H1 (cell line): ENCODE data around the gene PDE9A. TPM values are rescaled to one million over a fixed set of nuclear protein-coding genes. Genes with fewer than 3 reads are reported as not detected.

ENCODE experiments used
- CTCF ChIA-PET: fragments of 300-600 bp; sonication (Branson Sonifier 250); formaldehyde crosslinking; loops from one replicate; lab custom pipeline; 2021; ENCODE audit not compliant: partially characterized antibody; lab: Charles Lee
- POLR2A ChIA-PET: fragments of 300-600 bp; sonication (Branson Sonifier 250); formaldehyde crosslinking; loops from one replicate; lab custom pipeline; 2021; ENCODE audit warnings: inconsistent platforms; ENCODE audit not compliant: partially characterized antibody; lab: Charles Lee
- DNase-seq, 2 experiments: peaks; one replicate each; pipeline versions ENCODE4 v3.0.0 to v3.0.0-alpha.2; 2010 to 2022; ENCODE audit warnings: low spot score in 2 of 2, low read depth in 1 of 2, mixed read lengths in 1 of 2
- FAIRE-seq: peaks from 2 replicates; lab custom pipeline; 2011; peaks lifted over from hg19 to GRCh38; lab: Jason Lieb, UNC
- H2AFZ ChIP-seq: 2 replicates; pipeline ENCODE4 v1.8.1; 2012; ENCODE audit warnings: low read length, inconsistent platforms
- H2AK5ac ChIP-seq: 2 replicates; pipeline ENCODE4 v1.6.1; 2013; ENCODE audit warnings: low read depth, low read length
- H2BK120ac ChIP-seq: replicated peaks from 2 replicates; pipeline ENCODE3; 2013; ENCODE audit warnings: low read depth, low read length, inconsistent platforms
- H2BK12ac ChIP-seq: 2 replicates; pipeline ENCODE4 v1.6.1; 2013; ENCODE audit warnings: low read depth, low read length
- H2BK15ac ChIP-seq: 2 replicates; pipeline ENCODE4 v1.6.1; 2013; ENCODE audit warnings: low read length
- H2BK20ac ChIP-seq: 2 replicates; pipeline ENCODE4 v1.6.1; 2013; ENCODE audit warnings: low read length
- H2BK5ac ChIP-seq: 2 replicates; pipeline ENCODE4 v1.6.1; 2013; ENCODE audit warnings: low read depth, low read length
- H3K14ac ChIP-seq: 2 replicates; pipeline ENCODE4 v1.6.1; 2013; ENCODE audit warnings: inconsistent platforms; ENCODE audit not compliant: insufficient read length
- H3K18ac ChIP-seq: 2 replicates; pipeline ENCODE4 v1.6.1; 2013; ENCODE audit warnings: low read length; ENCODE audit errors: extremely low read depth
- H3K23ac ChIP-seq: 2 replicates; pipeline ENCODE4 v1.6.1; 2013; ENCODE audit warnings: inconsistent platforms; ENCODE audit not compliant: insufficient read length
- H3K23me2 ChIP-seq: 2 replicates; pipeline ENCODE4 v1.6.1; 2013; ENCODE audit warnings: low read depth, low read length
- H3K27ac ChIP-seq: 2 replicates; pipeline ENCODE4 v1.6.1; 2011; ENCODE audit warnings: low read depth, low read length, inconsistent platforms
- H3K27me3 ChIP-seq, 4 experiments: replicated peaks in 1 of 4; 1 replicate in 1 of 4; 2 replicates in 3 of 4; pipeline versions ENCODE4 v1.6.1 to v1.8.1; 2011 to 2013; ENCODE audit warnings: low read length in 3 of 4, mild to moderate bottlenecking in 3 of 4, inconsistent platforms in 2 of 4, mixed read lengths in 2 of 4, moderate library complexity in 1 of 4; ENCODE audit not compliant: control insufficient read depth in 3 of 4, insufficient read depth in 3 of 4; ENCODE audit errors: extremely low read depth in 1 of 4
- H3K36me3 ChIP-seq, 4 experiments: 2 replicates each; pipeline versions ENCODE4 v1.6.1 to v1.8.1; 2011 to 2013; ENCODE audit warnings: mild to moderate bottlenecking in 4 of 4, low read length in 3 of 4, moderate library complexity in 2 of 4, control low read depth in 1 of 4, inconsistent platforms in 1 of 4; ENCODE audit not compliant: insufficient read depth in 4 of 4, control insufficient read depth in 2 of 4
- H3K4ac ChIP-seq: replicated peaks from 2 replicates; pipeline ENCODE3; 2013; ENCODE audit warnings: low read length, low read depth, mixed read lengths, inconsistent platforms; ENCODE audit not compliant: insufficient read length
- H3K4me1 ChIP-seq, 4 experiments: replicated peaks in 1 of 4; 1 replicate in 1 of 4; 2 replicates in 3 of 4; pipeline versions ENCODE4 v1.6.1 to v1.8.1; 2011 to 2013; ENCODE audit warnings: low read length in 3 of 4, inconsistent platforms in 2 of 4, mixed read lengths in 1 of 4; ENCODE audit not compliant: insufficient read depth in 4 of 4, control insufficient read depth in 3 of 4
- H3K4me2 ChIP-seq, 2 experiments: 2 replicates each; pipeline versions ENCODE4 v1.6.1 to v1.8.1; 2011 to 2013; ENCODE audit warnings: low read depth in 2 of 2, low read length in 2 of 2, control low read depth in 1 of 2, inconsistent platforms in 1 of 2, mild to moderate bottlenecking in 1 of 2; ENCODE audit not compliant: insufficient read depth in 1 of 2
- H3K4me3 ChIP-seq, 4 experiments: fragments of 200-600, 300-600 bp in 1 of 4; sonication (generic), shearing (Covaris generic), sonication (Bioruptor Twin) in 1 of 4; 2 replicates each; pipeline versions ENCODE4 v1.5.1 to v1.8.1; 2011 to 2016; ENCODE audit warnings: low read length in 4 of 4, low read depth in 3 of 4, control low read depth in 2 of 4, inconsistent platforms in 2 of 4, mild to moderate bottlenecking in 2 of 4, mixed read lengths in 1 of 4, moderate library complexity in 1 of 4; ENCODE audit not compliant: insufficient read depth in 2 of 4; ENCODE audit errors: extremely low read depth in 1 of 4
- H3K56ac ChIP-seq: replicated peaks from 2 replicates; pipeline ENCODE3; 2013; ENCODE audit warnings: low read depth, mild to moderate bottlenecking, mixed read lengths, low read length, inconsistent platforms; ENCODE audit not compliant: insufficient read length
- H3K79me1 ChIP-seq: 2 replicates; pipeline ENCODE4 v1.6.1; 2013; ENCODE audit warnings: low read depth, low read length, control low read depth
- H3K79me2 ChIP-seq, 2 experiments: 2 replicates each; pipeline versions ENCODE4 v1.6.1 to v1.8.1; 2012 to 2013; ENCODE audit warnings: low read length in 2 of 2, mild to moderate bottlenecking in 2 of 2, inconsistent platforms in 1 of 2; ENCODE audit not compliant: insufficient read depth in 2 of 2, control insufficient read depth in 1 of 2
- H3K9ac ChIP-seq, 4 experiments: replicated peaks in 1 of 4; 1 replicate in 1 of 4; 2 replicates in 3 of 4; pipeline versions ENCODE4 v1.6.1 to v1.8.1; 2011 to 2013; ENCODE audit warnings: low read depth in 3 of 4, low read length in 3 of 4, control low read depth in 2 of 4, mild to moderate bottlenecking in 2 of 4, moderate library complexity in 2 of 4, inconsistent platforms in 1 of 4; ENCODE audit errors: extremely low read depth in 1 of 4
- H3K9me3 ChIP-seq, 2 experiments: 2 replicates each; pipeline versions ENCODE4 v1.6.1 to v1.8.1; 2012 to 2013; ENCODE audit warnings: mild to moderate bottlenecking in 2 of 2, moderate library complexity in 2 of 2, control low read depth in 1 of 2, inconsistent platforms in 1 of 2, low read depth in 1 of 2, low read length in 1 of 2, mixed read lengths in 1 of 2; ENCODE audit not compliant: insufficient read depth in 2 of 2
- H4K20me1 ChIP-seq, 2 experiments: replicated peaks in 1 of 2; 2 replicates each; pipeline versions ENCODE3 to v1.8.1; 2011 to 2013; ENCODE audit warnings: inconsistent platforms in 2 of 2, low read length in 2 of 2, mild to moderate bottlenecking in 1 of 2; ENCODE audit not compliant: insufficient read depth in 2 of 2, control insufficient read depth in 1 of 2
- H4K5ac ChIP-seq: 2 replicates; pipeline ENCODE4 v1.6.1; 2013; ENCODE audit warnings: low read length, low read depth, mixed read lengths, inconsistent platforms; ENCODE audit not compliant: insufficient read length
- H4K8ac ChIP-seq: 2 replicates; pipeline ENCODE4 v1.8.0; 2013; ENCODE audit warnings: mild to moderate bottlenecking, moderate library complexity, low read length, inconsistent platforms; ENCODE audit not compliant: insufficient read depth; ENCODE audit errors: extremely low read depth
- H4K91ac ChIP-seq: replicated peaks from 2 replicates; pipeline ENCODE3; 2013; ENCODE audit warnings: low read length, mixed read lengths, inconsistent platforms; ENCODE audit not compliant: insufficient read length
- CBX5 ChIP-seq: fragments of 300-800, 300-1000 bp; sonication (generic); IDR thresholded peaks from 2 replicates; pipeline ENCODE4 v1.7.1; 2016; ENCODE audit warnings: antibody characterized with exemption, low read length, low read depth
- CBX8 ChIP-seq: fragments of 300-800, 300-1000 bp; sonication (generic); IDR thresholded peaks from 2 replicates; pipeline ENCODE4 v1.7.1; 2016; ENCODE audit warnings: low read depth, low read length, borderline replicate concordance
- CHD2 ChIP-seq: IDR thresholded peaks from 2 replicates; pipeline ENCODE4 v1.6.1; 2012; ENCODE audit warnings: low read length, improper control_type of control experiment
- EP300 ChIP-seq, 2 experiments: IDR thresholded peaks; 1 replicate in 1 of 2; 2 replicates in 1 of 2; pipeline ENCODE4 v1.6.1; 2011 to 2012; ENCODE audit warnings: low read depth in 2 of 2, low read length in 2 of 2, mild to moderate bottlenecking in 2 of 2, borderline replicate concordance in 1 of 2, inconsistent platforms in 1 of 2, moderate library complexity in 1 of 2
- FOSL1 ChIP-seq: IDR thresholded peaks from 2 replicates; pipeline ENCODE4 v1.6.1; 2011; ENCODE audit warnings: mild to moderate bottlenecking, low read depth, low read length, moderate library complexity; ENCODE audit not compliant: insufficient read depth
- HDAC6 ChIP-seq: IDR thresholded peaks from one replicate; pipeline ENCODE4 v1.7.1; 2012; ENCODE audit warnings: low read depth, mild to moderate bottlenecking, inconsistent platforms, low read length, moderate library complexity
- JUN ChIP-seq: IDR thresholded peaks from 2 replicates; pipeline ENCODE4 v1.6.1; 2011; ENCODE audit warnings: low read depth, mild to moderate bottlenecking, improper control_type of control experiment, low read length
- RFX5 ChIP-seq: IDR thresholded peaks from 2 replicates; pipeline ENCODE4 v1.6.1; 2011; ENCODE audit warnings: low read depth, low read length, improper control_type of control experiment, borderline replicate concordance
- RNF2 ChIP-seq: fragments of 200-900, 300-1000 bp; sonication (generic); IDR thresholded peaks from 2 replicates; pipeline ENCODE4 v1.7.1; 2016; ENCODE audit warnings: borderline replicate concordance, low read depth, mild to moderate bottlenecking, antibody characterized with exemption, low read length; ENCODE audit not compliant: poor library complexity, severe bottlenecking; ENCODE audit errors: missing control alignments
- SAP30 ChIP-seq: fragments of 300-600 bp; sonication (generic); IDR thresholded peaks from 2 replicates; pipeline ENCODE4 v1.7.1; 2012; ENCODE audit warnings: low read length, moderate library complexity, mild to moderate bottlenecking, inconsistent platforms; ENCODE audit not compliant: insufficient read depth, insufficient replicate concordance
- TAF7 ChIP-seq: optimal IDR thresholded peaks from 2 replicates; pipeline ENCODE3; 2011; ENCODE audit warnings: low read depth, mild to moderate bottlenecking, inconsistent platforms, low read length, moderate library complexity, borderline replicate concordance
- TCF12 ChIP-seq: IDR thresholded peaks from 2 replicates; pipeline ENCODE4 v1.6.1; 2011; ENCODE audit warnings: low read depth, mild to moderate bottlenecking, low read length
- ZNF274 ChIP-seq: IDR thresholded peaks from 2 replicates; pipeline ENCODE4 v1.7.0; 2012; ENCODE audit warnings: low read length, borderline replicate concordance; ENCODE audit errors: extremely low read depth
- WGBS, 2 experiments: shearing (Covaris generic) in 1 of 2; methylation state at CpG; one replicate each; pipeline versions ENCODE4 v1.1.6 to v1.1.7; 2013 to 2015; ENCODE audit warnings: low lambda C conversion rate in 2 of 2, mixed read lengths in 2 of 2, inconsistent platforms in 1 of 2, low coverage in 1 of 2, missing lambda C conversion rate in 1 of 2; ENCODE audit not compliant: insufficient replicate concordance in 2 of 2, insufficient coverage in 1 of 2, insufficient read length in 1 of 2; ENCODE audit errors: extremely low coverage in 1 of 2, missing lambda C conversion rate in 1 of 2; 5-methylcytosine and 5-hydroxymethylcytosine counted together
- polyA plus RNA-seq, 7 experiments: library from polyadenylated mRNA; depleted of rRNA in 3 of 7; stranded (reverse) in 5 of 7; unstranded in 2 of 7; fragments of >200 nt in 5 of 7; fragments of 200-250 nt in 2 of 7; gene quantifications; 1 replicate in 5 of 7; 2 replicates in 1 of 7; 4 replicates in 1 of 7; pipeline versions ENCODE4 v1.2.1 to v1.2.3, GENCODE V29; 2011 to 2013; ENCODE audit warnings: missing spikeins in 2 of 7, mixed read lengths in 2 of 7
- total RNA-seq: library from RNA; stranded (reverse); fragmentation: NEBNext Ultra II Directional; extraction: Animal tissue kit (Norgen Biotek cat#: 25700); gene quantifications from 2 replicates; pipeline ENCODE4 v1.2.1, GENCODE V29; 2021

The PDE9A gene
- total and polyA plus RNA-seq, 2 of the 8 experiments (the other 6 are each of a cell fraction or from before 2014, with no cell fraction given), result 39.2 to 45.9 TPM

- H3K56ac ChIP-seq, result no peak overlapping the region
- H3K4me3 ChIP-seq, result no peak overlapping the region
- peak overlapping the region; percentile 39; the same call in 1 of the 2 replicates for H2AK5ac ChIP-seq
- H4K5ac ChIP-seq, result no peak overlapping the region
- H2BK120ac ChIP-seq, result no peak overlapping the region
- no peak overlapping the region for H3K18ac ChIP-seq
- CTCF ChIA-PET, result interaction anchor here (1.0 to 2.0 kb wide), 3 partner anchors 8 to 38 kb away, joined by 3 to 6 read pairs (median 5); no protein-coding TSS in a partner anchor
- no peak overlapping the region for H3K27ac ChIP-seq
- no peak overlapping the region for H2BK15ac ChIP-seq
- H3K4me2 ChIP-seq, result no peak overlapping the region
- 0 out of 2 replicates have a peak, but pooled peaks cover 1% of the 10 kb centered on the region for H3K79me1 ChIP-seq
- no peaks in the 10 kb centered on the region for H3K79me2 ChIP-seq
- peaks cover 0 to 7% (median 2%) of the 10 kb centered on the region in 4 experiments; a peak in 2 of 7 replicates for H3K4me1 ChIP-seq
- peaks cover 0 to 7% (median 3%) of the 10 kb centered on the region in 4 experiments; a peak in 2 of 7 replicates for H3K27me3 ChIP-seq
- FAIRE-seq (no peak), DNase-seq (no peak)
- POLR2A ChIA-PET, result no interaction called here
- peaks cover 17% of the 10 kb centered on the region; the same call in 1 of the 2 replicates for H3K23me2 ChIP-seq
- no peak overlapping the region for H3K14ac ChIP-seq
- H4K91ac ChIP-seq, result no peak overlapping the region
- no peak overlapping the region for H3K23ac ChIP-seq
- H3K4ac ChIP-seq, result no peak overlapping the region
- H3K9me3 ChIP-seq, result no peaks in the 10 kb centered on the region
- no peak overlapping the region for H2BK5ac ChIP-seq
- H2BK12ac ChIP-seq, result no peak overlapping the region
- no peaks in the 10 kb centered on the region for H3K36me3 ChIP-seq
- H3K9ac ChIP-seq, result no peak overlapping the region
- no peak overlapping the region for H2AFZ ChIP-seq
- no peak overlapping the region for H4K8ac ChIP-seq
- no peak overlapping the region for H2BK20ac ChIP-seq
- H4K20me1 ChIP-seq, result no peaks in the 10 kb centered on the region
- WGBS, 2 experiments, result 92% methylated on average over 5 of the region's 5 CpGs; no CpG with 5 or more reads in 1 of the 2 experiments
- TF ChIP-seq CBX8 (no peak), TAF7 (no peak), JUN (no peak), ZNF274 (no peak), FOSL1 (no peak), CHD2 (no peak), HDAC6 (no peak), RNF2 (no peak), SAP30 (no peak), EP300 (IDR thresholded peaks at IDR 0.05; ENCODE audit: borderline replicate concordance in 1 of 2, low read depth in 2 of 2, low read length in 2 of 2) (no peak), CBX5 (no peak), RFX5 (no peak), TCF12 (no peak)
Measured at GRCh38 chr21:42631142-42631541, 22.3 kb upstream of the PDE9A start.
